ENCODE data around the gene HCLS1. TPM values are rescaled to one million over a fixed set of nuclear protein-coding genes. Genes with fewer than 3 reads are reported as not detected.

HCLS1 gene
- total and polyA plus RNA-seq, 12 donors, result 4.5 to 101 (median 51.4) TPM

GRCh38 chr3:121592856-121593702 is 67.6 kb downstream of the HCLS1 start, which contains the start of gene FBXO40:
TSS of gene FBXO40 (plus strand) at chr3:121593379. CDS start at chr3:121620576, 27,197 bp downstream.
- no peak for DNase-seq
- H3K27ac ChIP-seq, result no peak within 1 kb of the TSS
- H3K27me3 ChIP-seq, result no peaks in the 10 kb centered on the region
- intact Hi-C loops (cut with DNase I), result no loop called here
- WGBS, 4 donors, result 65 to 69% (median 65%) methylated on average over 11 of the region's 11 CpGs
- H3K9me3 ChIP-seq (replicated peaks in 1 of 3), result no peaks in the 10 kb centered on the region
- no peaks in the 10 kb centered on the region for H3K36me3 ChIP-seq (replicated peaks in 1 of 2)
- peaks cover 0 to 3% of the 10 kb centered on the region in 2 donors for H3K4me1 ChIP-seq (replicated peaks in 1 of 2)
- no peak for TF ChIP-seq CTCF (IDR thresholded peaks at IDR 0.05)
- H3K4me3 ChIP-seq, result no peak within 1 kb of the TSS

- H3K36me3 ChIP-seq (replicated peaks in 1 of 2), result no peaks in the 10 kb centered on the region
- H3K4me1 ChIP-seq (replicated peaks in 1 of 2), result no peaks in the 10 kb centered on the region
- H3K9me3 ChIP-seq (replicated peaks in 1 of 3), result no peaks in the 10 kb centered on the region
- H3K27me3 ChIP-seq, result no peaks in the 10 kb centered on the region
- intact Hi-C loops (cut with DNase I), result no loop called here
- H3K27ac ChIP-seq, result no peak overlapping the region
- 85 to 100% (median 95%) methylated on average over 1 of the region's 1 CpG for WGBS, 4 donors
- no peak overlapping the region for H3K4me3 ChIP-seq
- TF ChIP-seq POLR2A (IDR thresholded peaks at IDR 0.05) (no peak), CTCF (IDR thresholded peaks at IDR 0.05) (no peak)
- DNase-seq, result no peak
Observed at GRCh38 chr3:121584418-121584817, 76.3 kb downstream of the HCLS1 start.

GRCh38 chr3:121581691-121582090 is 79.0 kb downstream of the HCLS1 start:
- no peak for TF ChIP-seq POLR2A (IDR thresholded peaks at IDR 0.05)
- TF ChIP-seq CTCF (IDR thresholded peaks at IDR 0.05), result no peak
- Histone ChIP-seq H3K4me3 (no peak overlapping the region), H3K9me3 (replicated peaks in 1 of 3) (no peaks in the 10 kb centered on the region), H3K27ac (no peak overlapping the region), H3K27me3 (no peaks in the 10 kb centered on the region), H3K36me3 (replicated peaks in 1 of 2) (no peaks in the 10 kb centered on the region), H3K4me1 (replicated peaks in 1 of 2) (no peaks in the 10 kb centered on the region)
- DNase-seq, result no peak
- WGBS, 4 donors, result 50 to 78% (median 76%) methylated on average over 2 of the region's 2 CpGs
- intact Hi-C loops (cut with DNase I), result no loop called here

Small RNA genes within 50 kb of the gene (small RNA-seq; reads per million reads assigned to genes)
- gene RNU4-62P, result 0 reads per million in 2 donors

Other genes starting within 250 kb of the HCLS1 start
- 1 to 10 TPM in 1 of 9 donors, under 1 TPM in 8; 0.06 to 6.3 (median 0.43) TPM for gene POLQ, start 114.9 kb downstream of the HCLS1 start, total RNA-seq
- gene POLQ, start 114.9 kb downstream of the HCLS1 start, polyA plus RNA-seq, result under 1 TPM; 0.24 to 0.64 (median 0.59) TPM
- not detected for gene ARGFX, start 93.0 kb downstream of the HCLS1 start, total RNA-seq
- not detected for gene ARGFX, start 93.0 kb downstream of the HCLS1 start, polyA plus RNA-seq
- gene FBXO40, start 67.5 kb downstream of the HCLS1 start, total RNA-seq, result under 1 TPM in 4 of 9 donors, not detected in 5; 0.04 to 1.00 (median 0.09) TPM
- under 1 TPM; under 0.01 to 0.26 (median 0.08) TPM for gene FBXO40, start 67.5 kb downstream of the HCLS1 start, polyA plus RNA-seq
- gene GOLGB1, start 88.8 kb upstream of the HCLS1 start, total RNA-seq, result 100 to 1,000 TPM in 1 of 9 donors, 10 to 100 TPM in 8; 60.9 to 118 (median 76.8) TPM
- gene GOLGB1, start 88.8 kb upstream of the HCLS1 start, polyA plus RNA-seq, result 10 to 100 TPM; 31.6 to 60.9 (median 38.5) TPM
- gene IQCB1, start 174.2 kb upstream of the HCLS1 start, total RNA-seq, result 10 to 100 TPM in 4 of 9 donors, 1 to 10 TPM in 5; 6.5 to 22.9 (median 9.8) TPM
- 10 to 100 TPM; 11.9 to 13.9 (median 13.3) TPM for gene IQCB1, start 174.2 kb upstream of the HCLS1 start, polyA plus RNA-seq
- gene EAF2, start 174.3 kb upstream of the HCLS1 start, total RNA-seq, result 10 to 100 TPM in 1 of 9 donors, 1 to 10 TPM in 8; 1.4 to 13.9 (median 5.5) TPM
- gene EAF2, start 174.3 kb upstream of the HCLS1 start, polyA plus RNA-seq, result 1 to 10 TPM; 4.0 to 8.1 (median 6.4) TPM
- gene SLC15A2, start 233.5 kb upstream of the HCLS1 start, total RNA-seq, result 1 to 10 TPM; 1.4 to 4.0 (median 2.4) TPM
- 1 to 10 TPM in 2 of 3 donors, under 1 TPM in 1; 0.51 to 2.1 (median 1.2) TPM for gene SLC15A2, start 233.5 kb upstream of the HCLS1 start, polyA plus RNA-seq

Data from adrenal gland (tissue), 12 donors.